GM23248 (cell line): ENCODE results near the gene ASMT.

Source experiments
- EZH2 ChIP-seq: fragments of 200-600 bp; sonication (generic); IDR thresholded peaks from 2 replicates; pipeline ENCODE4 v1.6.1; 2018; ENCODE audit warnings: antibody characterized with exemption, mild to moderate bottlenecking; ENCODE audit not compliant: insufficient read depth, poor library complexity, severe bottlenecking
- EZH2phosphoT487 ChIP-seq: fragments of 200-600 bp; sonication (generic); IDR thresholded peaks from 2 replicates; pipeline ENCODE4 v1.6.1; 2018; ENCODE audit warnings: antibody characterized with exemption, moderate library complexity, mild to moderate bottlenecking, low read depth; ENCODE audit not compliant: insufficient read depth

GRCh38 chrX:1656379-1656778, 41.5 kb downstream of the ASMT start:
- TF ChIP-seq EZH2phosphoT487 (no peak), EZH2 (no peak)
